ENCODE measurements around the gene PITPNB.

- TF ChIP-seq CEBPB (IDR thresholded peaks at IDR 0.05; ENCODE audit: borderline replicate concordance, low read depth, low read length) (no peak), CBX5 (CRISPR knock-in tag; IDR thresholded peaks at IDR 0.05; ENCODE audit: borderline replicate concordance) (no peak), TBL1XR1 (IDR thresholded peaks at IDR 0.05; ENCODE audit: borderline replicate concordance, low read length, partially characterized antibody) (no peak), JUN (CRISPR knock-in tag; IDR thresholded peaks at IDR 0.05) (no peak), CHD4 (IDR thresholded peaks at IDR 0.05; ENCODE audit: borderline replicate concordance, low read length) (no peak), ZNF276 (CRISPR knock-in tag; IDR thresholded peaks at IDR 0.05; ENCODE audit: low read depth) (no peak), ZSCAN31 (CRISPR knock-in tag; IDR thresholded peaks at IDR 0.05; ENCODE audit: low read depth) (no peak), ZNF629 (CRISPR knock-in tag; conservative IDR thresholded peaks at IDR 0.05) (no peak), ZZZ3 (CRISPR knock-in tag; IDR thresholded peaks at IDR 0.05; ENCODE audit: borderline replicate concordance) (no peak), SMC3 (IDR thresholded peaks at IDR 0.05; ENCODE audit: low read length) (no peak)
Observed at GRCh38 chr22:27915986-27916385, 3.1 kb downstream of the PITPNB start.
